HG02885 (cell line): ENCODE results near the gene IZUMO2.
"Not testable (repeated sequence)": the region's sequence is repeated elsewhere in the genome, so short reads cannot be mapped to it uniquely, and the experiment has no call there.

Source experiments
- ATAC-seq: cut with Tn5 transposase; IDR thresholded peaks from one replicate; pipeline ENCODE4 v1.9.1; 2021; ENCODE audit warnings: mild to moderate bottlenecking; ENCODE audit not compliant: unreplicated experiment, poor library complexity

The IZUMO2 gene

DNA sequence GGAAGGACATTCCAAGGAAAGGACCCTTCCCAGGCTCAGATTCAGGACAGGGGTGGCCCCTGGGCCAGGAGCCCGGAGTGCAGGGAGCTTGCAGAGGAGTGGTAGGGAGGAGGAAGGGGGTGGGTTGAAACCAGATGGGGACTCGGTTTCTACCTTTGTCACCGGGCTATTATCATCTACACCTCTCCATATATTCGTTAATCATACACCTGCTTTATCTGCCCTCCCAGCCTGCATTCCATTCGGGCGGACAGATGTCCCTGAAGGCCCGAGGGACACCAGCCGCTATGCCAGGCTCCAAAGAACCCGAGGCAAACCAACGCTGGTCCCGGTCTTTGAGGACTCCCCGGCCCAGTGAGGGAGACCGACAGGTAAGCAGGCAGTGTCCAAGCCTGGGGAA lies 24.9 kb upstream of the IZUMO2 start:
- no peak for ATAC-seq

DNA sequence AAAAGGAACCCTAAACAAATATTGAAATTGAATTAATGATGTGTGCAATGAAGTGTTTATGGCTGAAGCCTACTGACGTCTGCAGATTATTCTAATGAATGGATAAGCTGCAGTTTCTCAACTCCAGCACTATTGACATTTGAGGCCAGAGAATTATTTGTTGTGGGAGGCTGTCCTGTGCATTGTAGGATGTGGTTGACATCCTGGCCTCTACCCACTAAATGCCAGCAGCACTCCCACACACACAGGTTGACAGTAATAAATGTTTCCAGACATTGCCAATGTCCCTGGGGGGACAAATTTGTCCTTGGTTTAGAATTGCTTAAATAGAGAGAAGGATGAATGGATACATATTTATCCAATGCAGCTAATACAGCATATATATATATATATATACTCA lies 21.1 kb upstream of the IZUMO2 start:
- ATAC-seq = no peak

DNA sequence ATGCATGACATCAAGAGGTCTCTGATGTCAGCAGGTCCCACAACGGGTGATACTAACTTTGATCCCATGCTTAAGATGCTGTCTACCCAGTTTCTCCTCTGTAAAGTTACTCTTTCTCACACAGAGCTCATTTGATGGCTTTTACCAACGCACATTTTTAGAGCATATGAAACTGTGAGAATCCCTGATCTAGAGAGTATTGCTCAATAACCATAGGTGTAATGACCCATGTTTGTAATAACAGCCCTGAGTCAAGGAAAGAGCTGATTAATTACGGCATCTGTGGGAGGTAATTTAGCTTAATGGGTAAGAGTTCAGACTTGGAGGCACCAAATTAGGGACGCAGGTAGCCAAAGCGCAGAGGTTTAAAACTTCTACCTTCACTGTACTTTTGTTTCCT lies 18.0 kb upstream of the IZUMO2 start:
- no peak for ATAC-seq

DNA sequence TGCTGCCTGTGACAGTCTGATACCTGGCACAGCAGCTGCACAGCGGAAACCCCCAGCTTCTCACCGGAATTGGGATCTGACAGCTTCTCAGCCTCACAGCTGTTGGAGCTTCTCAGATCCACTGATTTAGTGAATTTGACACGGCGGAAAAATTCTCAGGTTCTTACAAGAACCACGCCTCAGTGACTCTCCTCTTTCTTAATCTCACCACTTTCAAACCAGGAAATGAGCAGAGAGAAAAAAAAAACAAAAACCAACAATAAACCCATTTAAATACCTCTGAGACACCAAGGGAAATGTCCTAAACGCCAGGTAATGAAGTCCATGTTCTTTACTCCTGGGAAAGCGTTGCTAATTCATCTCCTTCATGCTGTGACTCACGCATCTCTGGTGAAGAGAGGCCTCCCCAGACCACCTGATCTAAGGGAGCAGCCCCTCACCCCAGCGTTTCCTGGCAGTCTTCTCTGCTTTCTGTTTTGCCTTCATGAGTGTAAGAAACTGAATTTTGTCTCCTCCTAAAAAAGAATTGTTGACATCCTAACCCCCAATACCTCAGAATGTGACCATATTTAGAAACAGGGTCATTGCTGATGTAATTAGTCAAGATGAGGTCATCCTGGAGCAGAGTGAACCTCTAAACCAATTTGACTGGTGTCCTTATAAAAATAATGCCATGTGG lies 15.9 kb upstream of the IZUMO2 start:
- ATAC-seq = no peak

DNA sequence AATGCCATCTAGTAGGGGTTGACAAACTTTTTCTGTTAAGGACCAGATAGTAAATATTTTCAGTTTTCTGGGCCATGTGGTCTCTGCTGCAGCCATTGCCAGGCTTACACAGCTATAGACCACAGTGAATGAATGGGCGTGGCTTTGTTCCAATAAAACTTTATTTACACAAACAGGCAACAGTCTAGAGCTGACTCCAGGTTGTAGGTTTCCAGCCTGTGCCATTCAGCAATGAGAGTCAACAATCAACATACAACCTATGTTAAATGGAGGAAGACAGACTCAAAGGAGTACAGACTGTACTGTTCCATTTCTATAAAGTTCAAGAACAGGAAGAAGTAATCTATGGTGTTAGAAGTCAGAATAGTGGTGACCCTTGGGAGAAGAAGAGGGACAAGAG lies 15.2 kb upstream of the IZUMO2 start:
- ATAC-seq = no peak

DNA sequence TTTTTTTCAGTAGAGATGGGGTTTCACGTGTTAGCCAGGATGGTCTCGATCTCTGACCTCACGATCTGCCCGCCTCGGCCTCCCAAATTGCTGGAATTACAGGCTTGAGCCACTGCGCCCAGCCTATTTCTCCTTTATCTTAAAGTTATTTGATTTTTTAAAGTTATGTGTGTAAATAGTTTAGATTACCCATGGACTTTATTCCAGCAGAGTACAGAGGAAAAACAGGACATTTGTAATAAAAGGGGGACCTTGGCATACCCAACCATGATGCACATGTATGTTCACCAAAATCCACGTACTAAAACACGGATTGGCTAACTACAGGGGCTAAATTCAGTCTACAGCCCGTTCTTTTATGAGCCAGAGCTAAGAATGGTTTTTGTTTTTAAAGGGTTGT lies 13.7 kb upstream of the IZUMO2 start:
- no peak for ATAC-seq

DNA sequence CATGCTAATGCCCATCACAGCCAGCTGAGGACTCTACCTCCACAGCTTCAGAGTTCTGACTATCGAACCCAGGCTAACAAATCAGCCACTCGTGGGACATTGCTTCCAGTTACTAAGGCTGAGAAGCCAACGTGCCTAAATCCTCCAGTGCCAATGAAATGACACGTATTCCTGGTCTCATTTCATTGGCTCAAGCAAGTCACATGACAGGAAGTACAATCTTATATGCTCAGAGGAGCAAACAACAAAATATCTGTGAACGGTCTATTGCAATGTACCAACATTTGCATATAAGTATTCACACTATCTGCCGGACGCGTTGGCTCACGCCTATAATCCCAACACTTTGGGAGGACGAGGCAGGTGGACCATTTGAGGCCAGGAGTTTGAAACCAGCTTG lies 12.8 kb upstream of the IZUMO2 start:
- no peak for ATAC-seq

DNA sequence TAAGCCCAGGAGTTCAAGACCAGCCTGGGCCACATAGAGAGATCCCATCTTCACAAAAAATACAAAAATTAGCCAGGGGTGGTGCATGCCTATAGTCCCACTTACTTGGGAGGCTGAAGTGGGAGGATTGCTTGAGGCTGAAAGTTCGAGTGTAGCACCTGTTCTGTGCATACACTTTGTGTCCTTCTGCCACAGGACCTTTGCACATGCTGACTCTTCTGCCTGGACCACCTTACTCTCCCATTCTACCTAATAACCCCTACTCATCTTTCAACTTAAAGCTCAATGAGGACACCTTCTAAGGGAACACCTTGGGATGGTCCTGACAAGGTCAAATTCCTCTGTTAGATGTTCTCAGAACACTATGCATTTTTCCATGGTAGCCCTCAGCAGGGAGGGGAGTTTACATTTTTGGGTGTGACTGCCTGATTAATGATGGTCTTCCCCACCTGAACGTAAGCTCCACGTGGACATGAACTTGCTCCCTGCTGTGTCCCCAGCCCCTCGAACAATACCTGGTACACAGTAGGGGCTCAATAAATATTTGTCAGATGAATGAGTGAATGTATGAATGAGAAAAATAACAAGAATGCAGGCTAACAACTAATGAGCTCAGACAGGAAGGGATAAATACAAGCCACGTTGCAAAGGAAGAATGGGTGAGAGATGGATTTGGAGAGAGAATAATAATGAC lies 11.2 kb upstream of the IZUMO2 start:
- ATAC-seq = no peak

DNA sequence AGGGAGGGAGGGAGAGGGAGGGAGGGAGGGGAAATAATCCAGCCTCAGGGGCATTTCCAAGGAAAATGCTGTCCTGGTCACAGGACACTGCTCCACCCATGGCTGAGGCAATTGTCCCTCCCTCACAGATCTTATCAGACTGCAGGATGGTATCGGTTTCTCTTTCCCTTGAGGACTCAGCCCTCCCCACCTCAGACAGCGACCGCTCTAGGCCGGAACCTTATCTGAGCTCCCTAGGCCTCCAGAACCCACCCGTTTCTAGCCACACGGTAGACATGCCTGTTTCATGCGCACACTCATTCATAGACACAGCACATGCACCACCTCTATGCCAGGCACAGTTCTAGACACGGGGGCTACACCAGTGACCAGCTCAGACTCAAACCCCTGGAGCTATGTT lies 10.0 kb upstream of the IZUMO2 start:
- no peak for ATAC-seq

DNA sequence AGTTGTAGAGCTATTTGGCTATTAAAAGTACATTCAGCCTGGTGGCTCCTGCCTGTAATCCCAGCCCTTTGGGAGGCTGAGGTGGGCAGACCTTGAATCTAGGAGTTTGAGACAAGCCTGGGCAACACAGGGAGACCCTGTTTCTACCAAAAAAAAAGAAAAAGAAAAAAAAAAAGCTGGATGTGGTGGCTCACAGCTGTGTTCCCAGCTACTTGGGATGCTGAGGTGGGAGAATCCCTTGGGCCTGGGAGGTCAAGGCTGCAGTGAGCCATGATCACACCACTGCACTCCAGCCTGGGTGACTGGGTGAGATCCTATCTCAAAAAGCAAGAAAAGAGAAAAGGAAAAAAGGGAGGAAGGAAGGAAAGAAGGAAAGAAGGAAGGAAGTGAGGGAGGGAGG lies 9.6 kb upstream of the IZUMO2 start:
- ATAC-seq = no peak

DNA sequence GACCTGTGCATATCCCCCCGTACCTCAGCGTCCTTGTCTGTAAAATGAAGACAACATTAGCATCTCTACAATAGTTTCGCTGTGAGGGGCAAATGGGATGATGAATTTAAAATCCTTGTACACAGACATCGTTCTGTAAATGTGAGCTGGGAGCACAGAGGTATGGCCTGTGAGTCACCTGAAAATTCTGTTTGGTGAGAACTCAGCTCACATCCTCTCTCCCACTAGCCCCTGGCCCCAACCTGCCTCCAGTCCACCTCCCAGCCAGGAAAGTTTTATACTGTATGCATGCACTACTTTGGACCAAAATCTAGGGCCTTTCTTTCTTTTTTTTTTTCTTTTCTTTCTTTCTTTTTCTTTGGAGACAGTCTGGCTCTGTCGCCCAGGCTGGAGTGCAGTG lies 8.7 kb upstream of the IZUMO2 start:
- no peak for ATAC-seq

DNA sequence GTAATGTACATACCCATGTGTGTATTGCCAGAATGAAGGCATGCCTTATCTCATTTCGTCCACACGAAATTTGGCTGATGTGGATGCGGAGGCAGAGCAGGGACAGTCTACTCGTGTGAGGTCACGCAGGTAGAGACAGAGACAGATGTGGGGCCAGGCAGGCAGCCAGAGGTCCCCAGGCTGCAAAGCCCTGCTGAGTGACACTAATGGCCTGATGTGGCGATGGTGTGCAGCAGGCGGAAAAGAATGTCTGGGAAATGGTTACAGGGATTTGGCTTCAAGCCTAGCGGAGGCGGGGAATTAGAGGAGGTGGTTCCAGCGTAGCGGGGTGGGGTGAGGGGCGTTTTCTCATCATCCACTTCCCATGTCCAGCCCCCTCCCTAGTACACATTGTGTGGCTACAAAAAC lies 4.2 kb upstream of the IZUMO2 start:
- ATAC-seq = no peak

DNA sequence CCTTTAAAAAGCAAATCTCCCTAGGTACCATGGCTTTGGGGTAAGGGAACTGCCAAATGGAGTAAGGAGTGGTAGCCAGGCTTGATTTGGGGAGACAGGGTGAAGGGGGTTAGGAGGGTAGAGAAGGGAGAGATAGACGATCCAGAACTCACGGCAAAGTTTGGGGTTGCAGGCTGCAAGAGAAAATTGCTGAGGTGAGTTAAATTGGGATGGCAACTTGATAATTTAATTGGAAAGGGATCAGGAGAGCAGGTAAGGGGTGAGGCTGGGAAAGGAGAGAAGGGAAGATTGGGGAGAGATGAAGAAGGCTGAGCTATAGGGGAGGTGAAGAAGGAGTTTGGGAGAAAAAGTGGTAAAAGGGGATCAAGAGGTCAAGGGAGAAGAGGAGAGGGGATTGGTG lies 4.0 kb downstream of the IZUMO2 start:
- ATAC-seq = no peak

DNA sequence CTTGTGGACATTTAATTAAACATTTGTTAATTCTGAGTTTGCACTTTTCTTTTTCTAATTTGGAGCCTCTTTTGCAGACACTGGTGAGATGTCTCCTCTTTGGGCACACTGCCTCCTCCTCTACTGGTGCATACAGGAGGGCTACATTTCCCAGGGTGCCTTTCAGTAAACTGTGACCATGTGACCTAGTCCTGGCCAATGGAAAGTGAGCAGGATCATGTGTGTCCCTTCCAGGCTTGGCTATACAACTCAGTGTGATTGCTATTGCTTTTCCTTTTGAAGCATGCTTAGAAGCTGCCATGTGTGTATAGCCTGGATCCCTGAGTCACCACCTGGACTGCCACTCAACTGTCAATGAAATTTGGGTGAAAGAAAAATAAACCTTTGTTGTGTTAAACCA lies 4.5 kb downstream of the IZUMO2 start:
- no peak for ATAC-seq

DNA sequence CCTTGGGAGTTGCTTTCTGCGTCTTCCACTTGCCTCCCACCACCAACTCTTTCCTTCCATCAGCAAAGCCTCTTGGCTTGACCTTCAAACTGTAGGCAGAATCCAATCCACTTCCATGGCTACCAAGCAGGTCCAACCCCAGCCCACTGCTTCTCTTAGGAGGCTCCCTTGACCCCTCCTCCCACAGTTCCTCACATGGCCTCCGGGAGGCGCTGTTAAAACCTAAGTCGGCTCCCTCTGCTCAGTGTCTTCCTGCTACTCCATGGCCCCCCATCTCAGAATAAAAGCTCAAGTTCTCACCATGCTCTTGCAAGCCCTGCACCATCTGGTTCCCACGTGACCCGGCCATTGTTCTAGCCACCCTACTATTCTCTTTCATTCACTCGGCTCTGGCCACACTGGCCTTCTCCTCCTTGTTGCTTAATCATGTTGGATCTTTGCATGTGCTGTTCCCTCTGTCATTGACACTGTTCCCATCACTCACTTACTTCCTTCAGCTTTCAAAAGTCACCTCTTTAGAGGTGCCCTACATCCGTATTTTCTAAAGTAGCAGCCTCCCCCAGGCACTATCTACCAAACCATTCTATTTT lies 7.5 kb downstream of the IZUMO2 start:
- ATAC-seq = no peak

DNA sequence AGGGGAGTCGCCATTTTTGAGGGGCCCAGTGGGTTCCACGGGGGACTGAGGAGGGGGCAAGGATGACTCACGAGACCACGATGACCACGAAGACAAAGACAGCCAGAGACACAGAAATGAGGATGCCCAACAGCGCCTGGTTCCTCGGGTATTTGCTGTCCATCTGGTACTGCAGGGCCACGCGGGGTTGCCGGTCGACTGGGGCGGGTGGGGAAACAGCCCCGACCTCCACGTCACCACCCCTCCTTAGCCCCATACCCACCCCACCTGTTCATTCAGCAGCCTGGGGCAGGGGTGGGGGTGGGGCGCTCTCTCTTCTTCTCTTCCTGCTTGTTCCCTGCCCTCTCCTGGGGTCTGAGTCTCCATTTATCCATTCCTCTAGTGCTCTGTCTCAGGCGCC lies 8.6 kb downstream of the IZUMO2 start:
- no peak for ATAC-seq

DNA sequence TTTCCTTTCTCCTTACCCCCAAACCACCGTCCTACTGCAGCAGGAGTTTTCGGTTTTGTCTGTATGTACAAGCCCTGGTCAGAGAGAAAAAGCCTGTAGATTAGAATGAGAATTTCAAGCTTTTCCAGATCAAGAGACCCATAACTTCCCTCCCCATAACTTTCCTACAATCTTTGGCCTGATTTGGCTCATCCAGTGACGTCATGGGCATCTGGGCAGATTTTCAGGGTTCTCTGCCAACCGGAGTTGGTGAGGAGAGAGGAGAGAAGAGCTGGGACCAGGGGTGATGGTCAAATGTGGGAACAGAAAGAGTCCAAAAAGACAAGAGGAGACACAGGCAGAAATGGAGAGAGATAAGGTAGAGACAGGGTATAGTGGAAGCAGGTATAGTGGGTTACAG lies 10.5 kb downstream of the IZUMO2 start:
- no peak for ATAC-seq

DNA sequence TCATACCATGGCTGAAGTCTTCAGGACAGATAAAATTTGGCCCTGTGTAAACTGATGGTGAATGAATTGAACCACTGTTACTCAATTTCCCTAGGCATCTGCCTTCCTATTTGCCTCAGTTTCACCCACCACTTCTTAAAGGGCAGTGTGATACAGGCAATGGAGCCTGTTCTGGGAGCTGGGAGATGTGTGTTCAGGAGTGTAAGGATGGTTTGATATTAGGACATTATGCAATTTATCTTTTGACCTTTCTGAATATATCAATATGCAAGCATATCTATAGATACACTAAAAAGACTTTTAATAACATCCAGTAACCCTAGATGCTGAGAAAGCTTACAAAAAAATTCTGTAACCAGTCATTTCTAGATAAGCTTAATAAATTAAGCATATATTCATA lies 14.6 kb downstream of the IZUMO2 start:
- ATAC-seq = no peak

DNA sequence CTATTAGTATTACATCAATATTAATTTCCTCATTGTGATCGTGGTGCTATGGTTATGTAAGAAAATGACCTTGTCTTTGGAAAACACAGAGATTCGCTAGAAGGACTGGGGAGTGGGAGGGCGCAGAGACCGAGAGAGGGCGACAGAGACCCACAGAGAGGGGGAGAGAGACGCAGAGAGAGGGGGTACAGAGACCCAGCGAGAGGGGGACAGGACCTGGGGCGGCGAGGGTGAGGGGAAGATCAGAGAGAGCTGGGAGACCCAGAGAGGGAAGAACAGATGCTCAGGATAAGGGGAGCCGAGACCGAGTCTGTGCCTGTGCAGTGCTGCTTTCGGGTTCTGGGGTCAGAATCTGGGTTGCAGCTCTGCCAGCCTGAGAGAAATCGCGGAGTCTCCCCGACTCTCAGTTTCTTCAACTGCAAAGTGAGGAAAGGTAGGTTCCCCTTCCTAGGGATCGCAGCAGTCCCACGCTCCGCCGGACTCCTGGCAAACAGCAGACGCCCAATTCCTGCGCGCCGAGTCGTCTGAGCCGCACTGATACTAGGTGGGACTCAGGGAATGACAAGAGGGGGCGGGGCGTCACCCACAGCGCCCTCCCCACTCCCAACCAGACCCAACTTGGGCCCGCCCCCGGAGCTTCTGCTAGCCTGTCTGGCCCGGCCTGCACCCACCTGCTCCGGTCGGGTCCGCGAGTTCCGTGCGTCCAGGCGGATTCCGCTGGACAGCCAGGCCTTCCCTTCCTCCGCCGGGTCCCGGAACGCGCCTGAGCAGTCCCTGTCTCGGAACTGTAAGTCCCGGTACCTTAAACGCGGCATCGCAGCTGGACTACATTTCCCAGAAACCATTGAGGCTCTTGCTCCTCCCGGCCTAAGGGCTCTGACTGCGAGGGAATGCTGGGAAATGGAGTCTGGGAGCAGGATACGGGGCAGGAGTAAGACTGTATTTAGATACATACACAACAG lies 15.3 kb downstream of the IZUMO2 start:
- peak; percentile 62 for ATAC-seq

DNA sequence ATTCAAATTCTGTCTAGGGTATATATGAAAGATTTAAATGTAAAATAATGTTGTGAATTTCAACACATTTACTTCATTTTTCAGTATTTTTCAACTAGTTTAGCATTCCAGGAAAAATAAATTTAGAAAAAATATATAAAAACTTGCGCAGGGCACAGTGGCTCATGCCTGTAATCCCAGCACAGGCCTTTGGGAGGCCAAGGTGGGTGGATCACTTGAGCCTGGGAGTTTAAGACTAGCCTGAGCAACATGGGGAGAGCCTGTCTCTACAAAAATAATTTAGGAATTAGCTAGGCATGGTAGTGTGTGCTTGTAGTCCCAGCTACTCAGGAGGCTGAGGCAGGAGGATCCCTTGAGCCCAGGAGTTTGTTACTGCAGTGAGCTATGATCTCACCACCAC lies 21.2 kb downstream of the IZUMO2 start:
- ATAC-seq = not testable (repeated sequence)
